ENCODE measurements around the gene HOXD11. TPM values are rescaled to one million over a fixed set of nuclear protein-coding genes. Genes with fewer than 3 reads are reported as not detected.

Gene HOXD11
- total and polyA plus RNA-seq, 9 of the 15 experiments (the other 6 are each of a cell fraction or from before 2014, with no cell fraction given): not detected

DNA sequence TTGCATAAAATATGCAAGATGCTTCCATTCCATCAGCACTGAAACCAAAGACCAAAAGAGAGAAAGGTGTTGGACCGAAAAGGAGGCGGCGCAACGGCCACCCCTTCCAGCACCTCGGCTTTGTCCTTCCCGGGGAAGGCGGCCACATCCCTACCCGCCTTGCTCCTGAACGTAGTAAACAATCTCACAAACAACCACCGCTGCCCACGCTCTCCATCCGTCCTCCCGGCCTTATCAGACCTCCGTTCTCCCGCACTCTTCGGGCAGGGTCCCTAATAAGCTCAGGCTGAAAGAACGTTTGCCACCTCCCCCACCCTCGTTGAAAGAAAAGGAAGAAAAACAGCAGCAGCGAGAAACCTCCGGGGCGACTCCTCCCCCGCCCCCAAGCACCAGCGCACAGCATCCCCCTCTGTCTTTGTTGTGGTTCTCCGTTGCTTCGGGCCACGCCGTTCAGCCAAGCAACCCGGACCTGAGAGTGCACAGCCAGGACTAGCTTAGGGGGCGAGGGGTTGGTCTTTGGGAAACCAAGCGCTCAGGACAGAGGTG is 27.7 kb upstream of the HOXD11 start:
- peaks cover 45 to 68% of the 10 kb centered on the region in 2 experiments for H3K27me3 ChIP-seq (ENCODE audit: control insufficient read depth in 2 of 2, insufficient read depth in 2 of 2, low read length in 2 of 2)
- FAIRE-seq: no peak
- POLR2A ChIA-PET: interaction anchor here (0.6 to 1.0 kb wide), 4 partner anchors 77 to 911 kb away, joined by 3 to 4 read pairs (median 3); partner anchors contain the start of gene LNPK
- H3K9ac ChIP-seq (ENCODE audit: insufficient read depth in 1 of 2, low read depth in 2 of 2, low read length in 2 of 2): peak overlapping the region in 1 of 2 experiments; percentile 89; a peak in 3 of 4 replicates
- no TSS peak for BruUV-seq (replicated peaks)
- peak; percentile 73 for ATAC-seq
- H3K36me3 ChIP-seq (ENCODE audit: control insufficient read depth, insufficient read depth, low read length): no peaks in the 10 kb centered on the region
- no peaks in the 10 kb centered on the region for H4K20me1 ChIP-seq (replicated peaks; ENCODE audit: control insufficient read depth, insufficient read depth, low read length)
- no peaks in the 10 kb centered on the region for H3K79me2 ChIP-seq (ENCODE audit: control insufficient read depth, insufficient read depth, low read length)
- DNase-seq (ENCODE audit: extremely low read depth in 1 of 4, low spot score in 3 of 4): peak in 2 of 4 experiments; percentile 27 to 56
- peak overlapping the region; percentile 79 for H2AFZ ChIP-seq (ENCODE audit: low read depth, low read length)
- H3K9me1 ChIP-seq (ENCODE audit: control insufficient read depth, insufficient read depth, low read length): no peaks in the 10 kb centered on the region
- in situ Hi-C loops (cut with MboI): loop anchor here (10.0 to 25.0 kb wide), 2 partner anchors 395 to 1042 kb away; no protein-coding TSS in a partner anchor
- intact Hi-C loops (cut with micrococcal nuclease): loop anchor here (1.0 to 10.0 kb wide), 3 partner anchors 115 to 389 kb away; no protein-coding TSS in a partner anchor
- WGBS (ENCODE audit: insufficient coverage, low coverage, missing lambda C conversion rate): 3% methylated on average over 24 of the region's 30 CpGs
- TF ChIP-seq, protein P1, sequence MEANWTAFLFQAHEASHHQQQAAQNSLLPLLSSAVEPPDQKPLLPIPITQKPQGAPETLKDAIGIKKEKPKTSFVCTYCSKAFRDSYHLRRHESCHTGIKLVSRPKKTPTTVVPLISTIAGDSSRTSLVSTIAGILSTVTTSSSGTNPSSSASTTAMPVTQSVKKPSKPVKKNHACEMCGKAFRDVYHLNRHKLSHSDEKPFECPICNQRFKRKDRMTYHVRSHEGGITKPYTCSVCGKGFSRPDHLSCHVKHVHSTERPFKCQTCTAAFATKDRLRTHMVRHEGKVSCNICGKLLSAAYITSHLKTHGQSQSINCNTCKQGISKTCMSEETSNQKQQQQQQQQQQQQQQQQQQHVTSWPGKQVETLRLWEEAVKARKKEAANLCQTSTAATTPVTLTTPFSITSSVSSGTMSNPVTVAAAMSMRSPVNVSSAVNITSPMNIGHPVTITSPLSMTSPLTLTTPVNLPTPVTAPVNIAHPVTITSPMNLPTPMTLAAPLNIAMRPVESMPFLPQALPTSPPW (CRISPR knock-in tag; IDR thresholded peaks at IDR 0.05): peak; percentile 10; the same call in 1 of the 2 replicates
- peak; percentile 59; the same call in 1 of the 2 replicates for TF ChIP-seq ZNF766 (CRISPR knock-in tag; conservative IDR thresholded peaks at IDR 0.05)
- TF ChIP-seq EGR1 (conservative IDR thresholded peaks at IDR 0.05): peak; percentile 22; the same call in 1 of the 2 replicates
- no peak for TF ChIP-seq SAP30 (IDR thresholded peaks at IDR 0.05; ENCODE audit: borderline replicate concordance, insufficient read depth, low read depth, low read length, poor library complexity, severe bottlenecking)
- TF ChIP-seq SRSF7 (optimal IDR thresholded peaks at IDR 0.05; ENCODE audit: low read depth, low read length): no peak
- TF ChIP-seq RNF2 (IDR thresholded peaks at IDR 0.05): 0 out of 2 replicates have a peak, but pooled peaks have one; percentile 47
- no peak for TF ChIP-seq ZFX (CRISPR knock-in tag; IDR thresholded peaks at IDR 0.05)
- no peak for TF ChIP-seq MAFF (IDR thresholded peaks at IDR 0.05; ENCODE audit: low read length)
- TF ChIP-seq FOS (IDR thresholded peaks at IDR 0.05; ENCODE audit: extremely low read depth, insufficient read length): no peak
- TF ChIP-seq HNRNPK (IDR thresholded peaks at IDR 0.05; ENCODE audit: low read depth, low read length, poor library complexity, severe bottlenecking): no peak
- H3K9me3 ChIP-seq (replicated peaks; ENCODE audit: control insufficient read depth, insufficient read depth, low read depth, low read length): peaks cover 10% of the 10 kb centered on the region
- H3K4me1 ChIP-seq (replicated peaks in 1 of 2; ENCODE audit: control insufficient read depth in 2 of 2, insufficient read depth in 2 of 2, low read length in 2 of 2): peaks cover 3 to 29% of the 10 kb centered on the region in 2 experiments; a peak in 3 of 5 replicates
- H3K27ac ChIP-seq (ENCODE audit: extremely low read depth, low read depth, low read length): no peak overlapping the region
- CTCF ChIA-PET (ENCODE audit: low intra/inter-chr PET ratio): interaction anchor here (0.6 to 3.8 kb wide), 8 partner anchors 11 to 1825 kb away, joined by 3 to 36 read pairs (median 4); no protein-coding TSS in a partner anchor
- H3K4me2 ChIP-seq (ENCODE audit: insufficient read depth, low read length): peak overlapping the region; percentile 84
- H3K4me3 ChIP-seq: peak overlapping the region; percentile 52

All from K562 (cell line).